GM10266 (cell line): ENCODE data around the gene TBCD.

Experiments
- DNase-seq: peaks from one replicate; pipeline ENCODE4 v3.0.0; 2012; ENCODE audit errors: extremely low spot score
- TF ChIP-seq, protein P1 (sequence below): IDR thresholded peaks from 2 replicates; pipeline ENCODE4 v1.5.1; 2012; ENCODE audit warnings: mild to moderate bottlenecking, low read depth; ENCODE audit not compliant: control insufficient read depth, insufficient read depth; ENCODE audit errors: missing control alignments

The TBCD gene

DNA sequence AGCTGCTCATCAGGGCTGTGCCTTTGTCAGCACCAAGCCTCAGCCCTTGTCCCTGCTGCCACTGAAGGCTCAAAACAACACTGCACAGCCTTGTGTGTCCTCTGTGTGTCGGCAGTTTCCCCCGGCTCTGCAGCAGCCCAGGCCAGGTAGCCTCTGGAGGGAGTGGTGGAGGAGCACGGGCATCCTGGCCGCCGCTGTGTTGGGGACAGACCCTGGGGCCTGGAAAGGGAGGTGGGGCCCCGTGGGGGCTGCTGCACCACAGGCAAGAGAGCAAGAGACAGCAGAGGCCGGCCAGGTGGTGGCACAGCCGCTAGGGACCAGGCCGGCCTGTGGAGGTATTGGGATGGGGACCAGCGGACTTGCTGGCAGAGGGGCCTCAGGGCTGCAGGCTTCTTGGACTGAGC, 184.9 kb downstream of the TBCD start:
- TF ChIP-seq, protein P1, sequence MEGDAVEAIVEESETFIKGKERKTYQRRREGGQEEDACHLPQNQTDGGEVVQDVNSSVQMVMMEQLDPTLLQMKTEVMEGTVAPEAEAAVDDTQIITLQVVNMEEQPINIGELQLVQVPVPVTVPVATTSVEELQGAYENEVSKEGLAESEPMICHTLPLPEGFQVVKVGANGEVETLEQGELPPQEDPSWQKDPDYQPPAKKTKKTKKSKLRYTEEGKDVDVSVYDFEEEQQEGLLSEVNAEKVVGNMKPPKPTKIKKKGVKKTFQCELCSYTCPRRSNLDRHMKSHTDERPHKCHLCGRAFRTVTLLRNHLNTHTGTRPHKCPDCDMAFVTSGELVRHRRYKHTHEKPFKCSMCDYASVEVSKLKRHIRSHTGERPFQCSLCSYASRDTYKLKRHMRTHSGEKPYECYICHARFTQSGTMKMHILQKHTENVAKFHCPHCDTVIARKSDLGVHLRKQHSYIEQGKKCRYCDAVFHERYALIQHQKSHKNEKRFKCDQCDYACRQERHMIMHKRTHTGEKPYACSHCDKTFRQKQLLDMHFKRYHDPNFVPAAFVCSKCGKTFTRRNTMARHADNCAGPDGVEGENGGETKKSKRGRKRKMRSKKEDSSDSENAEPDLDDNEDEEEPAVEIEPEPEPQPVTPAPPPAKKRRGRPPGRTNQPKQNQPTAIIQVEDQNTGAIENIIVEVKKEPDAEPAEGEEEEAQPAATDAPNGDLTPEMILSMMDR, result no peak
- DNase-seq, result no peak

DNA sequence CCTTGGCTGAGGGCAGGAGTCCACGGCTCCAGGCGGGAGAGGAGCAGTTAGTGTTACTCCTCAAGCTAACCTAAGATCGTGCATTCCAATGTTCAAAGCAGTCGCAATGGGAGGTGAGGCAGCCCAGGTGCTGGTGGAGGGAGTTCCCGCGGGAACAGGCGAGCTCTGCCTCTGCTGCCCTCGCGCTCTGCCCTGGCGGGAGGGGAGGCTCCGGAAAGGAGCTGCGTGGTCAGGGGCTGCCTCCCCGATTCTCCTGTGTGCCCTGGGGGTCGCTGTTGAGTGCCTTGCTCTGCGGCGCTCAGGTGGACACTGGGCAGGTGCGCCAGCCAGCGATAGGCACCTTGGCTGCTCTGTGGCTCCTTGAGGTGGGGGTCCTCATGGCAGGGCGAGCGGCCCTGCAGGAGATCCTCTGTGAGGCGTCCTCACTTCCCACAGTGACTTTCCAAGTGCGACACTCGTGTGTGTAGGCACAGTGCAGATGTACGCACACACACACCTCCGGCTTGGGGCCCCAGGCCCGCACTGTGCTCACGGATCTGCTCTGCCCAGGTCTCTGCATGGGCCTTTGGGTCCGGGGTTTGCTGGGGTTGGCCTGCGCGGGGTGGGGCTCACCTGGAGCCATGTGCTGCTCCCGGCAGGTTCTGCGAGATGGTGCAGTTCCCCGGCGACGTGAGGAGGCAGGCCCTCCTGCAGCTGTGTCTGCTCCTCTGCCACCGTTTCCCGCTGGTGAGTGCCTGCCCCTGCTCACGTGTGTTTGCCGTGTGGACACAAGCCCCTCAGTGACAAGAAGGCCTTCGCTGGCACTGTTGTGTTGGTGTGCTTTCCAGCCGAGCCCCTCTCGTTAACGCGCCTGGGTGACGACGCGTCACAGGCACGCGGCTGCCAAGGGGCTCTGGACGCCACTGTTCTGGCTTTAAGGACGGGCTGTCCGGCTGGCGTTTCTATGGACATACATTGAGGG, 185.8 kb downstream of the TBCD start:
- TF ChIP-seq, protein P1, result no peak
- DNase-seq, result no peak

DNA sequence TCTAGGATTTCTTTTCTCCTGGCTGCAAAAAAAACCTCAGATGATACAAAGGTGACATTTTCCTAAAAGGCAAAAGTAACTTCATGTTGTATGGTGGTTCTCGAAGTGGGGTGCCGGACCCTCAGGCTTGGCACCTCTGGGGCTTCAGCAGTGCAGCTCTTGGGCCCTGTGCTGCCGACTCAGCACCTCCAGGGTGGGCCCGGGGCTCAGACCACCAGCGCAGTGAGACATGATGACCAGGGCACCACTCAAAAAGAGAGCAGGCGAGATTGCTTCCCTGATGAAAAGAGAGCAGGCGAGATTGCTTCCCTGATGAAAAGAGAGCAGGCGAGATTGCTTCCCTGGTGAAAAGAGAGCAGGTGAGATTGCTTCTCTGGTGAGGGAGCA, 186.6 kb downstream of the TBCD start:
- TF ChIP-seq, protein P1, result no peak
- no peak for DNase-seq

DNA sequence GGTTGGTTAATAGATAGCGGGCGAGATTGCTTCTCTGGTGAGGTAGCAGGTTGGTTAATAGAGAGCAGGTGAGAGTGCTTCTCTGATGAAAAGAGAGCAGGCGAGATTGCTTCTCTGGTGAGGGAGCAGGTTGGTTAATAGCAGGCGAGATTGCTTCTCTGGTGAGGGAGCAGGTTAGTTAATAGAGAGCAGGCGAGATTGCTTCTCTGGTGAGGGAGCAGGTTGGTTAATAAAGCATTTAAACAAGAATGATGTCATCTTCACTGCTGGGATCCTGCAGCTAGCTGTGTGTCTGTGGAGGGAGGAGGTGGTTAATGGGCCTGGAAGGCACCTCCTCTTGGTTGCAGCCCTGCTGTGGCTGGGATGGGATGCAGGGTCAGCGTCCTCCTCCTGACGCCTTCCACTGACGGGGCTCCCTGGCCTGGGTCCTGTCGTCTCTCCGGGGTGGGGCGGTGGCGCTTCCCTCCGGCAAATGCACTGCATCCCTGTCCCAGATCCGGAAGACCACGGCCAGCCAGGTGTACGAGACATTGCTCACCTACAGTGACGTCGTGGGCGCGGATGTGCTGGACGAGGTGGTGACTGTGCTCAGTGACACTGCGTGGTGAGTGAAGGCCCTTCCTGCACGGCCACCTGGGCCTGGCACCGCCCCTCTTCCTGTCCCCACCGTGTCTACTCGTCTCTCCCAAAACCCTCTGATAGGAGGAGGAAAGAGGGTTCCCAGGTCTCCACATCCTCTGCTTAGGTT, 187.2 kb downstream of the TBCD start:
- TF ChIP-seq, protein P1, result no peak

DNA sequence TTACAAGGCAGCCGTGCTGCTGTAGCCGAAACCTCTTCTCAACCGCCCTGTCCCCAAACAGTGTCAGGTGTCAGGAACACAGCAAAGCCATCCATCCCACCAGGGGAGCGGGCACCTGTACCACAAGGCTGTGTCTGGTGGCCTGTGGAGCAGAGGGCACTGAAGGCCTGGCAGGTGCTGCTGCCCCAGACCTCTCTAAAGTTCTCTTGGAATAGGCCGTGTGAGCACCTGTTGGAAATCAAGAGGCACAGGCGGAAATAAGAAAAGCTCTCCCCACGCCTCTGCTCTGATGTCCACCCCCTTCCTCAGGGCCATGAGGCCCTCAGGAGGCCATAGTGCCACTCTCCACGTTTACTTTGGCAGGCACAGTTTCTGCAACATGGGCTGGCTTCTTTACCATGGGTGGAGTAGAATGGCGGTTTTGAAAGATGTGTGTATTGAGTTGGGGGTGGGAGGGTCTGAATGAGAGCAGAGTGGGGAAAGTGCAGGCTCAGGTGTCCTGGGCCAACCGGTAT, 187.8 kb downstream of the TBCD start:
- DNase-seq, result no peak
- TF ChIP-seq, protein P1, result no peak

More for the DNA sequence above, 187.2 kb downstream of the TBCD start:
- DNase-seq, result no peak

DNA sequence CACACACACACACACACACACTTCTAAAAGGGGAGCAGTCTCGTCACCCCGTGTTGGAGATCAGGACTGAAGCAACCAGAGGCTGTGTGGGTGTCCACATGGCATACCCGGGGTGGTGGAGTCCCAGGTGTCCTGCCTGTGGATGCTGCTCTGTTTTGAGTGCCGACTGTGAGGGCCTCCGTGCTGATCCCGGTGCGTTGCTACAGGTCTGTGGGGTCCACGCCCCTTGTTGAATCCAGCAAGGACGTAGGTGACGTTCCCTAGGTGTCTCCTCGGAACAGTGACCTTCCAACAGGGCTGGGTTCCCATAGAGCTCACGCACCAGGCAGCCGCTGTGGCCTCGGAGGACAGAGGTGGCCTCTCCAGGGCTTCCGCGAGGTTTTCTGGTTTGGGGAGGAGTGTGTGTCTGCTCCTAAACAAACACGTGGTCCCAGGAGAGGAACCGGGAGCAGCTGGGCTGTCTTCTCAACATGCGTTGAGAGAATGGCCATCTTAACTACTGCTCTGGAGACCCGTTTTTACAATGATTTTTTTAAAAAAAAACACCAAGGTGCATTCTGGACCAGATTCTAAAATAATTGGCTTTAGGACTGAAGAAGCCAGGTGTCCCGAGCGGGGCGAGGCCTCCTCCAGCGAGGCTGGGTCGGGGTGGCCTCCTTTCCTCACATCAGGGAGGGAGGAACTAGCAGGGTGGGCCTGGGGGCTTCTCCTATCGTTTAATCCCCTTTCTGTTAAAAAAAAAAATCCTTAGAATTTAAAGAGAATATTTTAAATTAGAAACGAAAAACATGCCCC, 188.6 kb downstream of the TBCD start:
- DNase-seq, result no peak
- TF ChIP-seq, protein P1, result no peak
